HG03135 (cell line): Measurements from ENCODE around the gene GUCD1.
"Not testable (repeated sequence)": the region's sequence is repeated elsewhere in the genome, so short reads cannot be mapped to it uniquely, and the experiment has no call there.

ENCODE experiments used
- ATAC-seq: cut with Tn5 transposase; IDR thresholded peaks from one replicate; pipeline ENCODE4 v1.9.1; 2021; ENCODE audit warnings: mild to moderate bottlenecking, moderate library complexity; ENCODE audit not compliant: unreplicated experiment

The GUCD1 gene

DNA sequence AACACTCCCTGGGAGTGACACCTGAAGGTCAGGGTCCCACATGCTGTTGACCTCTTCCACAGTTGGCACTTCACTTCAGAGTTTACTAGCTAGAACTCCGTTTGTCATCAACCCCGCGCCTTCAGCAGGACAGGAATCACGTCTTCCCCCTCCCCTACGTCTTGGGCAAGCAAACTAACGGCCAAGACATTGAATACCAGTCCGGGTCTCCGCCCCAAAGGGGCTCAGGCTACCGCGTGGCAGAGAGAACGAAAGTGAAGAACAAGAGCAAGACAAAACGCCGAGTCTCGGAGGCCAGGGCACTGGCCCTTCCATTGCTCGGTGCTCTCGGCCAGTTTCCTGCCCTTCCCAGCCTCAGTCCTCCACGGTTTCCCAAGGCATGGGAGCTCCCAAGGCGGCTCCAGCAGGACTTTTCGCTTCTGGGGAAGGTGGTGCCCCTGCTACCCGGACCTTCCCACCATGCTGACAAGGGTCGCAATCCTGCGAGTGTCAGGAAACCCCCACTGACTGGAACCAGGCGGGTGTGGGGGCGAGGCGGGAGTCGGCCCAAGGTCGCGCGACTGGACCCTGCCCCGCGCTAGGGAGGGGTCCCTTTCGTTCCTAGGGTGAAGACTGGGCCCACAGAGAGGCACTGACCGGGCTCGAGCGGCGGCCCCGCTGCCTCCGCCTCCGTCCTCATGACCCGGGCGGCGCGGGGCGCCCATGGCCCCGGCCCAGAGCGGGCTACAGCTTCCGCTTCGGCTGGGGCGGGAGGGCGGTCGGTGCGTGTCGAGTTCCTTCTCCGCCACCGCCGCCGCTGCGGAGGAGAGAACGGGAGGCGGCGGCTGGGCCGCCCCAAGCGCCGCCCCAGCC lies at the start of gene GUCD1:
Gene GUCD1 (minus strand): TSS at position 826 of the 852 bp plus-strand sequence. CDS start 147 bp downstream, at position 679.
- peak; percentile 17 for ATAC-seq

DNA sequence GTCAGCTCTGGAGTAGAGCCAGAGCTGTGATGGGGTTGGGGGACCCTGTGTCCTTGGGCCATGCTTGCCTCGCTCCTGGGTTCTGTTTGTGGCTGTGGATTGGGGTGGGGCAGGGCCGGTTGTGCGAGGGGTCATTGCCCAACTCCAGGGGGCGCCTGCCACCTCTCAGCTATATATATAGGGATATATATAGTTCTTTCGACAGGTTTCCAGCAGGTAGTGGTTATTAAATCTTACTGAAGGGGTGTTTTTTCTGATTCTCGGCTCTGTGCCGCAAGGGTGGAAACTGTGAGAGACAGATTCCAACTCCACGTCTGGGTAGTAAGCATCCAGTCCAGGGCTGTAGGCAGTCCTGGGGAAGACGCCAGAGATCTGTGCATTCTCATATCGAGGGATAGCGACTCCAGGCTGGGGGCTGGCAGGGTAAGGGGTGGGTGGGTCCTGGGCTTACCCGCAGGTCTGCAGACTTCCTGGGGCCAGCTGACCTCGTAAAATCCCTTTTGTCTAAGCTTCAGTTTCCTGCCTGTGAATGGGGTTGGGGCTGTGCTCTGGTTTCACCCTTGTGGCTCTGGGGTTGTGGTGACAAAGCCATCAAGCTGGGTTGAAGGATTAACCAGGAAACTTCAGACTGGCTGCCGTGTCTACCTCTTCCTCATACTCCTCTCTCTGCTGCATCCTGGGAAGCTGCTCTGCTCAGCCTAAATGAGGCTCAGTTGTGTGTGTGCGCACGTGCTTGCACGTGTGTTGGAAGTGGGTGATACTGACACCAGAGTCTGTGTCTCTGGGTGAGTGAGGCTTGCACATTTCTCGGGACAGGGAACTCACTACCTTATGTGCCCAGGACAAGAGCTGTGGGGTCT lies 49.1 kb upstream of the GUCD1 start:
- ATAC-seq: not testable (repeated sequence)

GRCh38 chr22:24602847-24603769 lies 48.2 kb upstream of the GUCD1 start, which contains the start of gene GGT1:
TSS of gene GGT1 (plus strand) at chr22:24603193. CDS start at chr22:24611082, 7,889 bp downstream.
- ATAC-seq: not testable (repeated sequence)

GRCh38 chr22:24602105-24602749 lies 47.3 kb upstream of the GUCD1 start:
- ATAC-seq: not testable (repeated sequence)

- no peak for ATAC-seq
Observed at GRCh38 chr22:24601217-24602104, 46.5 kb upstream of the GUCD1 start.

DNA sequence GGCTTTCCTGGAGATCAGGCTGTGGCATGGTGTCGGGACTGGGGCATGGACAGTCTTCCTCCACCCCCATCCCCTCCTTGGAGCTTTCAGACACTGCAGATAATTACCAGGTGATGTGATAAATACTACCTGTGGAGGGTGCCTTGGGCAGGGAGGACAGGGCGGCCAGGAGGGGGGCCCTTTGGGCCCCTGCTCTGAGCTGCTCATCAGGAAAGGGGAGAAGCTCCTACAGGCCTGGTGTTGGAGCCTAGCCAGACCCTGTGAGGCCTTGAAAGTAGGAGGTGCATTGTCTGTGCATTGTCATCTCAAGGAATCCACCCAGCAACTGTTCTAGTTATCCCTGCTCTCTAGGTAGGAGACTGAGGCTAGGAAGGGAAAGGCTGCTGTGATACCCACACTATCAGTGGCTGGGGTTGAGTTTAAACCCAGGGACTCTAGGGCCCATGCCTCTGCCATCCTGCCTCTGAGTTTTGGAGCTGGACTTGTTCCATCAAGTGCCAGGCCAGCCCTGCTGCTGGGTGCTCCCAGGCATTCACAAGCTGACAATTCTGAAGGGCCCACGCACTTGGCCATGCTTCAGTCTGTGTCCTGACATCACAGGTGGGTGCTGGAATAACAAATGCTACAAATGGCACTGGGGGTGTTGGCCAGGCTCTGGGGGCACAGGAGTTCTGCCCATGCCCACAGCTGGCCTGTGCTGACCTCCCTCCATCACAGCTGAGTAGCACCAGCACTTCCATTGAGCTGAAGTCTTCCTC lies 45.2 kb upstream of the GUCD1 start:
- ATAC-seq: not testable (repeated sequence)

DNA sequence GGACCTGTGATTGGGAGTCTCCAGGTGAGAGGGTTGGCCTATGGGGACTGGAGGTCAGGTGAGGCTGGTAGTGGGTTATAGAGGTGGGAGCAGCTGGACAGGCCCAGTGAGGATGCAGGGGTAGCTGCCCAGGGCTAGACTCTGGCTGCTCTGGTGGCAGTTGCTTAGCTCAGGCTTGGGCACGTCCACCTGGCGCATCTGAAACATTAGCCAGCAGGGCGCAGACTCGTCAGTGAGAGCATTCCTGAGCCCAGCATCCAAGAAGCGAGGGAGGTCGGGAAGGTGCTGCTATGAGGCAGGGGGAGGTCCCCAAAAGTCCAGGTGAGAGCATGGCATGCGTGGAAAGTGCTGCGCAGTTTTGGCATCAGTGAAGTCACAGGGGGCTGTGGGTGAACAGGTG lies 44.6 kb upstream of the GUCD1 start:
- ATAC-seq: no peak

- ATAC-seq: not testable (repeated sequence)
Observed at GRCh38 chr22:24597076-24597475, 42.1 kb upstream of the GUCD1 start.

DNA sequence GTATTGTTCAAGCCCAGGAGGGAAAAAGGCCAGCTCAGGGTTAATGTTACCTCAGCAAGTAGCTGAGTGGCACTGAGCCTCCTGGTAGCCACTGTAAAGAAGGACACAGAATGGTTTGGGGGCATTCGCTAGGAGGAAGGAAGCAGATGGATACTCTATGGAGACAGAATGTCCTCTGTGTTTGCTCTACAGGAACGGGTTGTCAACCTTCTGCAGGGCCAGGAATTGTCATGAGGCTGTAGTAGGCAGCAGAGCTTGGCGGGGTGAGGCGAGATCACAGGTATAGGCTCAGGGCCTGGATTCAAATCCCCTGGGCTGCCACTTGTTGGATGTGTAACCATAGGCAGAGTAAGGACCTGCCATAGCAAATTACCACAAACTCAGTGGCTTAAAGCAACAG lies 40.9 kb upstream of the GUCD1 start:
- no peak for ATAC-seq

DNA sequence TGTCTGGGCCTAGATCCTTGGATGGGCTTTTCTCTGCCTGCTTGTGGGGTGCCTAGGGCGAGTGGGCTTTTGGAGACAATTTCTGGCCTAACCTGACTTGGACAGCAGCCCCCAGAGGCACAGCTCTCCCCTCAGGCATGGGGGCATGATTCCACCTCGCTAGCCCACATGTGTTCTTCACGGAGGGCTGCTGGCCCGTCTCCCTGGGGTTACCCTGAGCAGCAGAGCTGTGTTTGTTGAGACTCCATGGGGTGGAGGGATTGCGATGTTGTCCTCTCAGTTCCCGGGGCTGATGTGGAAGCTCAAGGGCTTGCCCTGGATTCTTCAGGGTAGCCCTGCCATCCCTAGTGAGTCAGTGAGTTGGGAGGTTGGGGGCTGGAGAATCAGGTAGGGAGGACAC lies 40.3 kb upstream of the GUCD1 start:
- no peak for ATAC-seq

- no peak for ATAC-seq
Observed at GRCh38 chr22:24594569-24595120, 39.7 kb upstream of the GUCD1 start.

DNA sequence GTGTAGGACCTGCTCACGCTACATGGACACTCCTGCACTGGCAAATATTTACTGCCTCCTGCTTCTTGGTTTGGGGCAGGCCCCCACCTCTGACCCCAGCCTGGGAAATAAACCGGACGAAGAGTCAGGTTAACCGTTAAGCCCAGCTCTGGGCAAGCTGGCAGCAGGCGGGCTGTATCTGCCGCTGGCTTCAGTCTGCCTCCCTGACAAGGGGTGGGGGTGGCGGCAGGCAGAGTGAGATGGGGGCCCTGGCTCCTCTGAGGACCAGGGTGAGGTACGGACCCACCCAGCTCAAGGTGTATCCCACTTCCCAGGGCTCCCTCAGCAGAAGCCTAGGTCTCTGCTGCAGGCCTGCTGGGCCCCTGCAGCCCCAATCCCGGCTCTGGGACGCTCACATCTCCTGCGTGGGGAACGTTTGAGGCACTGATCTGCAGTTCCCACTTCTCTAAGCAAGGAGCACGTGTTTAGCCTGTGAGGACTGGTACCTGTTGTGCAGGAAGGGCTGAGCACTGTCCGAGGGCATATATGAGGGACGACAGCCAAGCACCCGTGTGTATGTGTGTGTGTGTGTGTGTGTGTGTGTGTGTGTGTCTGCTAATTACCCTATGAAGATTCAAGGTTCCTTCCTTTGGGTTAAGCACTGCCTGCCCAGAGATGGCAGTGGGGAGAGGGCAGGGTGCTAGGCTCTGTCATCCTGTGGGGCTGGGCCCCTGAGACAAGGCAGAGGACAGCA lies 39.1 kb upstream of the GUCD1 start:
- no peak for ATAC-seq

GRCh38 chr22:24593559-24593835 lies 38.6 kb upstream of the GUCD1 start:
- ATAC-seq: not testable (repeated sequence)

- no peak for ATAC-seq
Observed at GRCh38 chr22:24592851-24593558, 38.1 kb upstream of the GUCD1 start, which contains the start of gene LRRC75B. TSS of gene LRRC75B (minus strand) at chr22:24593073. CDS start at chr22:24593039, 34 bp downstream.

DNA sequence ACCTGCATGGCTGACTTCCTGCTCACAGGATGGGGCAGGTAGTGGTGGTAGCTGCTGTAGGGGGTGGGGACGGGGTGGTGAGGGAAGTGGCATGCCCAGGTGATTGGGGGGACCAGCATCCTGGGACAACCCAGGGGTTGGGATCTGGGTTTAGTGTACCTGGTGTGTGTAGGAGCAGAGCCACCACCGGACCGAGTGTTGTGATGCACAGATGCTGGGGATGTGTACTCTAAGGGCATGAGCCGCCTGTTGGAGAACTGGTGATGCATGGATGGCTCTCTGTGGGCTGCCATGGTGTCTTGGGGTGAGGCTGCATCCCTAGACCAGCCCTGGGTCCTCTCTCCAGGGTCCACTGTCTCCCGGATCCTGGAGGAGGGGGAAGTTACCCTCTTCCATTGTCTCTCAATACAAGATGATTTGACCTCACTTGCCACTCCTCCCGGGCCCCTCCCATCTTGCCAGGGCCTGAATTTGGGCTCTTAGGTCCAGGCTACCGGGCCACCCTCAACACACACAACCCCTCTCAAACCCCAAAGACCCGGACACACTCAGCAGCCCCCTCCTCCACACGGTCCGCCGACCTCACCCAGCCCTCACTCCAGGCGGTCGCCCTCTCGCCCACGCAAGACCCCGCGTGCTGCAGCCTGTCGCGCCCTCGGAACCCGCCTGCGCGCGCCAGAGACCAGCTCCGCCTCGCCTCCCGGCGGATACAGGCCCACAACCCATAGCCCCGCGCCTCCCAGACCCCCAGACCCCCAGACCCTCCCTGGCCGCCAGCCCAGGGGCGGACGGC lies 37.3 kb upstream of the GUCD1 start:
- no peak for ATAC-seq

DNA sequence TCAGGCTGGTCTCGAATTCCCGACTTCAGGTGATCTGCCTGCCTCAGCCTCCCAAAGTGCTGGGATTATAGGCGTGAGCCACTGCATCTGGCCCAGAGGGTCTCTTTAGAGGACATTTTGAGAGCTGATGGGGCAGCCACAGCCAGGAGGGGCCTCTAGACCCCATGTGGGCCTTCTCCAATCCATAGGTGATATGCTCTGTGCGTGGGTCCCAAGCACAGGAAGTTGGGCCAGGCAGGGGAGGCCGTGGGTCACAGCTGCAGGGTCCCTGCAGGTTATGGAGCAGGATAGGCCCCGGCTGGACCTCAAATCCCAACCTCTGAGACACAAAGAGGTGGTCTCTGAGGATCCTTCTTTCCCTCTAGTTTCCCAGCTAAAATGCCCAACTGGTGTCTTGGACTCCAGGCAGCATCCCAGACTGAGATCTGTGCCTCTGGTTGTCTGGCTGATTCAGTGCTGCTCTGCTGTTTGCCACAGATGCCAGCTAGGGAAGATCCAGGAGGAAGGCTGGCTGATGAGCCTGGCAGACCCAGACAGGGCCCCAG lies 36.4 kb upstream of the GUCD1 start:
- ATAC-seq: no peak
